GM18867 (cell line): ENCODE results near the gene MYOM3.

ENCODE experiments used
- ATAC-seq: cut with Tn5 transposase; IDR thresholded peaks from one replicate; pipeline ENCODE4 v1.9.1; 2021; ENCODE audit warnings: mild to moderate bottlenecking, moderate library complexity; ENCODE audit not compliant: unreplicated experiment

The MYOM3 gene

GRCh38 chr1:24111996-24112779, at the start of gene MYOM3:
TSS of gene MYOM3 (minus strand) at chr1:24112135. CDS start at chr1:24108636, 3,499 bp downstream.
- ATAC-seq: no peak

GRCh38 chr1:24161270-24161669, 49.3 kb upstream of the MYOM3 start:
- no peak for ATAC-seq

- no peak for ATAC-seq
These were observed 47.4 kb upstream of the MYOM3 start for GRCh38 chr1:24159366-24159765.

DNA sequence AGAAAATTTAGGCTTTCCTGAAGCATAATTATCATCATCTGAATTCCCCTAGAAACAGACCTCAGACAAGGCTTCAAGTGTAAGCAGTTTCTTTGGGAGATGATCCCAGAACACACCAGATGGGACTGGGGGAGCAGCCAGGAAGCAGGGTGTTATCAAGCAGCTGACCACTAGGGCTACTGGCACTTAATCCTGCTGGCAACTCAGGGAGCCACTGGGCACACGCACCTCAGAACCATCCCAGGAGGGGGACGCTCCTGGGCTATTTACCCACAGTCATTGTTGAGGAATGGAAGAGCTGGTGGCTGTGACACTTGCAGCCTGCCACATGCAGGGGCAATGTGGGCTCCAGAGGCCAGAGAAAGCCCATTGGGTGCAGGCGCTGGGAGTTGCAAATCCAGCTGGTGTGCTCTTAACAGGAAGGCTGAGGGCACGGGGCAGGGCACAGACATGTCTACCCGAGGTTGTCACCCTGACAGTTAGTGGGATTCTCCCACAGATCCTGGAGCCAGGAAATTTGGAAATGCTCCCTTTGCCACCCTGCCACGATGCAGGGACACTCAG, 46.1 kb upstream of the MYOM3 start:
- ATAC-seq: no peak

DNA sequence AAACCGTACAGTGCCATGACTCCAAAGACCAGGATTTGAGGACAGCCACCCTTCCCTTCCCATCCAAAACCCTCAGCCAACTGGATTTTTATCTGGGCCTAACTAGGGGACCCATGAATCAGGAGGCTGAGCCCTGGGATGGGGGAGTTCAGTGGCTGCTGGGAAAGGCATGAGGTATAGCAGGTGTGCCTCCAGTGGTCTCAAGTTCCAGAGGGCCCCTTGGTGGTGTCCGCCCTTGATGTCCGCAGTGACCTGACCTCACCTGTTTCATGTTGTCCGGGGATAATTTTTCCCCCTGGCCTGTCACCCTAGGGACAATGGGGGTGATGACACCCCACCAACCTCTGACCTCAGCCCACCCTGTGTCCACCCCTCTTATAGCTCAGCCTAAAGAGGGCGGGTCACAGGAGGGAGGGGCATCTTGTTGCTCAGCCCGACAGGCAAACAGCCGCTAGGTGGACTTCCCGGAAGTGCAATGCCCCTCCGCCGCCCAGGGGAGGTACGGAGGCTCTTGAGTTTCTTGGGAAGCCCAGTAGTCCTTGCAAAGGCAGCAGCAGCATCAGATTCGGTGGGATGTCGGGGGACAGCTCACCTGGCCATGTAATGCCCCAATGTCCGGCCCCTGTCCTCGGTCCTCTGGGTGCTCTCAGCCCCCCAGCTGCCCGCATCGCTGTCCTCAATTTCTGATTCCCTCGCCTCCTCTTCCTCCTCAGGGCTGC, 44.8 kb upstream of the MYOM3 start:
- ATAC-seq: no peak

DNA sequence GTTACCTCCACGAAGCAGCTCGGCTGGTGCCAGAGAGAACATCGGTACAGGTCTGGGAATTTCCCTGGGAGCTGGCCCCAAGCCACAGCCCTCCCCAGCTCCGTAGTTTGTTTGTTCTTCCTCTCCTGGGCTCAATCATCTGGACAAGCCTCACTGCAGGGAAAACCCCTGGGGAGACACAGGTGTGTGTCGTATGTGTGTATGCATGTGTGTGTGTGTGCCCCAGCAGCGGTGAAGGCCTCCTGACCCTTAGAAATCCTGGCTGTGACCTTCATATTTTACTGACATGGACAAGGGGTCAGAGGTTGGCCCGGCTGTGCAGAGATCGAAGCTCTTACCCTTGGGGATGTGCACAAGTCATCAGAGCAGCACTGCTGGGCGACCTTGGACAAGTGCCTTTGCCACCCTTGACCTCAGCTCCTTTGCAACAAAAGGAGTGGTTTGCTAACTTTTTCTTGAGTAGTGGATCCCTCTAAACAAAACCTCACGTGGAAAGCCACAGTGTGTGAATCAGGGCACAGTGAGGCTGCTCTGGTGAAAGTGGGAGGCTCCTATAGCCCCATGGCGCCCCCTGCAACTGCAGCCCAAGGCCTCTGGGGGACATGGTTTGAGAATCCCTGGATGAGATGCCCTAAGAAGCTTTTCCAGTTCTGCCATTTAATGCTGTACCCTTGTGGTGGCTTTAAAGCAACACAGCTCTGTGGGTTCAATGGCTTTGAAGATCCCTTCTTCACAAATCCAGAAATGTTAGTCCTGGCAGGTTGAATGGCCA, 43.3 kb upstream of the MYOM3 start:
- ATAC-seq: no peak

GRCh38 chr1:24154215-24154614, 42.3 kb upstream of the MYOM3 start:
- ATAC-seq: no peak

DNA sequence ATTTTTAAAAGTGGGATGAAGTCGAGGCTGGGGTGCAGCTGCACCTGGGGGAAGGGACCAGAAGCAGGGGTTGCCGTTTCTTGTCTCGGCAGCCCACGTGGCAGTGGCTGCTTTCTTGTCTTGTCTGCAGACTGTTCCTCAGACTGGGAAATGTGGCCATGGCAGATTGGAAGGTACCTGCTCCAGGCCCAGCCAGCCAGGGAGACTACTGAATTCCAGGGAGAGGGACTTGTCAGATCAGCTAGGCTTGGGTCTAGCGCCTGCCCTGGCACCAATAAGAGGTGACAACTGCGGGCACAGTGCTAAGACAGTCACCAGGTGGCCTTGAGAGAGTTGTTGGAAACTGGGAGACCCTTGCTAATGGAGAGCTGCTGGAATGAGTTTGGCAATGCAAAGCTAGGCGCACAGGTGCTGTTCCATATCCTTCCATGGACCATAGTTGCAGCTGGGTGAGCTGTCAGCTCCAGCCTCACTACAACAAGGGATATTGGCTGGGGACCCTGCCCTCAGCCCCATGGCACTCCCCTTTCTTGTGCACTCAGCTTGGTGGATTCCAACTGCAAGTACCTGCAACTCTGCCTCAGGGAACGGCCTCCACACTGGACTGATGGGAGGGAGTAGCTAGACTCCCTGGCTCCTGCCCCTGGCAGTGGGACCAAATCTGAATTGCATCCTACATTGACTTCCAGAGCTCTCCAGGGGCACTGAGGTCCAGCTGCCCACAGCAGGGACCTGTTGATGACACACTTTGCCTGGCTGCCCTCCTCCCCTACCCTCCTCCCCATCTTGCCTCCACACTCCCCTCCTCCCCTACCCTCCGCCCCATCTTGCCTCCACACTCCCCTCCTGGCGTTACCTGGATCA, 40.9 kb upstream of the MYOM3 start:
- ATAC-seq: no peak

DNA sequence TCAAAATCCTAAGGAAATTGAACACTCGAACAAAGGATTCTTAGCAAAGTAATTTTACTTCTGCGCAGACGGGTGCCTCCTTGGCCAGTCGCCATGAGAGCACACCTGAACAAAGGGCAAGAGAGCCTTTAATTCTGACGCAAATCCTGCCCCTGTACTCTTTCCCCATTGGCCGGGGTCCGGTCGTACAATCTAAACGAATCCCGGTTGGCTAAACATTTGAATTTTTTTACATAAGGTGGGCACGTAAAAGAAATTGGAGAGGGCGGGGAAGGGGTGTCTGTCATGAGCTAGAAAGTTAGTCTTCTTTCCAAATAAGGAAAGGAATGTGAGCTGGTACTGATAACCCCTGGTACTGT, 39.2 kb upstream of the MYOM3 start:
- ATAC-seq: no peak

DNA sequence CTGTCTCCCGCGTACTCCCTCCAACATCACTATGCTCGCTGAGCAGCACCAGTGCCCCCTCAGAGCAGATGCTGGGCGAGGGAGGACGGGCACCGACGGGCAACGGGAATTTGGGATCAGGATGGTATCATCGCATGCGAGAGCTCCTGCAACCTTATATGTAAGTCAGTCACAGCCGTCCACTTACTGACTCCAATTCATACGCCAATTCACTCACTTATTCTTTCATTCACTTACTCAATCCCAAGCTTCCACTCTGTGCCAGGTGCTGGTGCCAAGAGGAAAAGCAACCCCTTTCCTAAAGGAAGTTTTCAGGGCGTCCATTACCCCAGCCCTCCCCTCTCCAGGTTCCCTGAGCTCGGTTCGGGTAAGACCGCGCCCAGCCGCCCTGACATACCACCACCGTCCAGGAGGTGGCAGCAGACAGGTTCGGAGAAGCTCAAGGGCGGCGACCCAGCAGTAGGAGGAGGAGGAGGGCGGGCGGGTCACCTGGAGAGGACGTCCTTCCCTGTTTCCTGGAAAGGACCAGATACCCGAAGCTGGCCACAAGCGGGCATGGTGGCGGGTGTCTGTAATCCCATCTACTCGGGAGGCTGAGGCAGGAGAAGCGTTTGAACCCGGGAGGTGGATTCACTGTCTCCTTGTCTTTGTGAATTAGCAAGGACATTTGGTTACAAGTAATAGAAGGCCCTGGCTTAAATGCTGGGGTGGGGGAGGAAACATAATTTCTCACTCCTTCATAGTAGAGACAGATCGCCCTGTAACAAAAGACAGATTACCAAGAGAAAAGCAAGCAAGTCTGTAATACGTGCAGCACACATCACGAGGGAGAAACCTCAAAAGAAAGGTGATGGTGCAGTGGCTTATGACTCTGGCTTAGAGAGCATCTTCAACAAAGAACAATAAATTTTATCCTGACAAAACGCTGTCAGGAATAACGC, 38.6 kb upstream of the MYOM3 start:
- ATAC-seq: peak; percentile 48

DNA sequence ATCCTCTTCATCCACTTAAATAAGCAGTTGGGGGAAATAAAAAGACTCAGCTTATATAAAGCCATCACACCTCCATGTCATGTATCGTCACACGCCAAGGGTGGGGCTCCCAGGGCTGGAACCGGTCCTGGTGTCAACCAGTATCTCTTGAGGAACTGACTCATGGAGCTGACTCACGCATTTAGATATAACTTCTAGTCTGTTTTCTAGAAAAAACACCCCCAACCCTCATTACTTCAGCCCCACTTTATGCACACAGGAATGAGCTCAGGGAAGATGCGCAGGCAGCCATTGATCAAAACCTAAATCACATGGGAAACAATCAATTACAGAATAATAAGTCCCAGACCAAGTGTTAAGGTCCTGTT, 37.9 kb upstream of the MYOM3 start:
- ATAC-seq: no peak

DNA sequence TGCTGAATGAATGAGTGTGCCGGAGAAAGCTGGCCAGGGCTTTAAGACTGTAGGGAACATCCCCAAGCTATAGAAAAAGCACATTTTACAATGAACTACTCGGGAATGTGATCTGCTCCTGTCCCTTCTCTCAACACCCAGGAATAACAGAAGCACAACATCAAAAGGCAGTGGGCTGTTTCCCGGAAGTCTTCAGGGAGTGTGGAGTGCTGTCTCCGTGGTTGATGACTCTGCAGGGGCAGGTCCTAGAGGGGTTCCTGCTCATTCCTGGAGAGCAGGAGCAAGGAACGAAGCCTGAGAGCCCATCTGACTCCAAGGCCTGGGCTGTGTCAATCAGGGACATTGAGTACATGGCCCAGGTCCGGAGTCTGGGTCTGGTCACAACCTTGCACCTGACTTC, 35.9 kb upstream of the MYOM3 start:
- ATAC-seq: no peak

GRCh38 chr1:24147194-24147593, 35.3 kb upstream of the MYOM3 start:
- ATAC-seq: no peak

DNA sequence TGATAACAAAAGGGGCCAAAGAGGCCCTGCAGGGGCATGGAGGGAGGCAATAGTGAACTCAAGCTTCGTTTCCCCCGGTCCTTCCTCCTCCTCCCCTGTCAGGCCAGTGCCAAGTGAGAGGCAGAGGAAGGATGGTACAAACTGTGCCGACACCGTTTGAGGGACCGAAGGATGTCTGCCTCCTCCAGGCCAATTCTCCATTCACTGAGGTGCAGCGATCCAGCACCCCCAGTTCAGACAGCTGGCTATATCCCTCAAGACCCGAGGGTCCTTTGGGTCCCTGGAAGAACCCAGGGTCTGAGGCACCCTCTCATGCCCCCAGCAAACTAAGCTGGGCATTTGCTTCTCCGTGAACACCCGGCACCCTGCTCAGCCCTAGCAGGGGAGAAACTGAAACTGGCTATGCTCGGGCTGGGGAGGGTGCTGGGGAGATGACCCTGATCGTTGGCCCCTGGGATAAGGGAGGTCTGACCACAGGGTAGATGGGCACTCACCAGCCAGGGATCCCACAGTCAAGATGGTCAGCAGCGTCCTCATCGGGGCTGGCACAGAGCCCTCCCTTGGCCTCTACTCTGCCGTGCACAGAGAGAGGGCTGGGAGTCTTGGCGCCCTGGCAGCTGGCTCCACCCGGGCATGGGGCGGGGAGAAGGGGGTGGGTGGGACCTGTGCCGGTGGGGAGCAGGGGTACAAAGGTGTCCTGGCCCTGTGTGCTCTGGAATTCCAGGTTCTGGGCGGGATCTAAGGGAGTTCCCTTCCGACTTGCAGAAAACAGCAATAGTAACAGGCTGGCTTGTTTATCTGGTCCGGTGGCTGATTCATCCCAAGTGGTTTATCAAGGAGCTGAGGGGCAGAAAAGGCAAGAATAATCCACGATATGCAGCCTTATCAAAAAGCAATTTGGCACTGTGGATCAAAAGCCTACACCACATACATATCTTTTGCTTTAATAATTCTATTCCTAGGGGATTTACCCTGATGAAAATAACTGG, 30.9 kb upstream of the MYOM3 start, which contains the start of gene IL22RA1:
TSS of gene IL22RA1 (minus strand) at position 595 of the 989 bp plus-strand sequence. CDS start at position 537, 58 bp downstream.
- no peak for ATAC-seq

DNA sequence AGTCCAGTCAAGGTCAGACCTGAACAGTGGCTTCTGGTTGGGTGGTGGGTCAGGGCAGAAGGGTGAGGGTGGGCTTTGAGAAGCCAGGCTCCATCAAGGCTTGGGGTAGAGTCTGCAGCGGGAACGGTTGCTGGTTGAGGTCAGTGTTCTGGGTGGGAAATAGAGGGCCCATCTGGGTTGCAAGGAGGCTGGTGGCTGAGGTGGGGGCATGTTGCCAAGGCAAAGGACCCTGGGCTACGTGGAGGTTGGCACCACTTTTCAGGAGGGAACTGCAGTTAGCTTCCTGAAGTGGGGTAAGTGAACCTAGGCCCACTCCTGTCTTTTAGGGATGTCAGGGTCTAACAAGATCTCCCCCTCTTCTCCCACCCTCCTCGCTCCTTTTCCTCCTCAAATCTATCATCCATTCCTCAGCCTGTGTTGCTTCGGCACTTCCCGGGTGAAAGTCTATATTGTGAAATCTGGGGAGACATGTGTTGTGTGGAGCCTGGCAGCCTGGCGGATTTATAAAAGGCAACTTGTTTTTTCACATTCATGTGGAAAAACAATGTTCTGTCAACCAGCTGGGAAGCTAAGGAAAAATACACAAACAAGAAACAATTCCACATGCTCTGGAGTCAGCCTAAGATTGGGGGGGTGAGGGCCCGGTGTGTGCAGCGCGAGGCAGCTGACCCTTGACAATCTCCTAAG, 29.5 kb upstream of the MYOM3 start:
- no peak for ATAC-seq

GRCh38 chr1:24140741-24141181, 28.8 kb upstream of the MYOM3 start:
- ATAC-seq: no peak

DNA sequence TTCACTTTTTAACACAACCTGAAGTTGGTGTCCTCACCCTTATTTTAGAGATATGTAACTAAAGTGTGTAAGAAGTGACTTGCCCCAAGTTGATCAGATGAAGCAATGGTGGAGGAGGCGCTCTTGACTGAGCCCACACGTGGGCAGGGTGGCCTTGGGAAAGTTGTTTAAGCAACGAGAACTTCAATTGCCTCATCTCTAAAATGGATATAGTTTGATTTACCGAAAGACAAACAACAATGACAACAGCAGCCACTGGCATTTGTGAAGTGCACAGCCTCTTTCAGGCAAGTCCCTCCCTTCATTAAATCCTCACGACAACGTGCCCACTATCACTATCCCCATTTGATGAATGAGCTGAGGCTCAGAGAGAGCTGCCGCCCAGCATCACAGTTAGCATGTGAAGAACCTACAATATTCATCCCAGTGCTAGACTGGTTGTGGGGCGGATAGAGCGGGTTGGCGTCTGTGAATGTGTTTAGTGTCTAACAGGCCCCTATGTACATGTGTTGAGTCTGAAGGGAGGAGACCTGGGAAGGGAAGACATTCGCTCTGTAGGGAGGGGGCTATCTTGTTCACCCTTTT, 28.0 kb upstream of the MYOM3 start:
- ATAC-seq: no peak
